ENCODE data around the gene ATM.

ATM gene

GRCh38 chr11:108233277-108233945 is 10.5 kb downstream of the ATM start:
- Histone ChIP-seq H3K4ac (ENCODE audit: low read depth, low read length) (no peak overlapping the region), H3K9ac (ENCODE audit: low read length) (no peak overlapping the region), H4K8ac (ENCODE audit: low read depth, low read length) (no peak overlapping the region), H3K36me3 (ENCODE audit: control insufficient read depth, insufficient read depth, low read length) (no peaks in the 10 kb centered on the region), H3K18ac (ENCODE audit: low read length) (no peak overlapping the region), H3K4me2 (ENCODE audit: low read length) (no peak overlapping the region), H3K79me2 (ENCODE audit: control insufficient read depth, insufficient read depth, low read length) (no peaks in the 10 kb centered on the region), H3K4me3 (ENCODE audit: low read length) (no peak overlapping the region), H2AK5ac (ENCODE audit: low read length) (no peak overlapping the region), H3K56ac (ENCODE audit: low read length) (no peak overlapping the region), H3K27me3 (ENCODE audit: insufficient read depth, low read length, poor library complexity) (no peaks in the 10 kb centered on the region), H3K27ac (ENCODE audit: low read depth, low read length) (no peak overlapping the region), H2BK120ac (ENCODE audit: low read depth, low read length) (no peak overlapping the region), H3K4me1 (ENCODE audit: control insufficient read depth, low read depth, low read length) (no peaks in the 10 kb centered on the region), H3K23ac (ENCODE audit: low read length) (no peak overlapping the region), H2BK15ac (replicated peaks; ENCODE audit: low read depth) (no peak overlapping the region), H2BK5ac (ENCODE audit: low read length) (no peak overlapping the region), H4K5ac (ENCODE audit: low read length) (no peak overlapping the region), H3K79me1 (ENCODE audit: low read length) (no peaks in the 10 kb centered on the region)
- DNase-seq = no peak
- no CpG with 5 or more reads among the region's 2 CpGs for WGBS (ENCODE audit: extremely low coverage, insufficient coverage, low lambda C conversion rate)

DNA sequence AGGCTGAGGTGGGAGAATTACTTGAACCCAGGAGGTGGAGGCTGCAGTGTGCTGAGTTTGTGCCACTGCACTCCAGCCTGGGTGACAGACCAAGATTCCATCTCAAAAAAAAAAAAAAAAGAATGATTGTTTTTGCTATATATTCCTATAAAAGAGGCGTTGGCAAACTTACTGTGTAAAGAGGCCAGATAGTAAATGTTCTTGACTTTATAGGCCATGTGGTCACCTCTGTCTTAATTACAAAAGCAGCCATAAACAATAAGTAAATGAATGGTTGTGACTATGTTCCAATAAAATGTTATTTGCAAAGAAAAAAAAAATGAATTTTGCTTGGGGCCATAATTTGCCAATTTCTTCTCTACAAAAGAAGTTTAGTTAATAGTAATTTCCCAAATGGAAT is 12.3 kb downstream of the ATM start:
- no CpG with 5 or more reads among the region's 1 CpG for WGBS (ENCODE audit: extremely low coverage, insufficient coverage, low lambda C conversion rate)

GRCh38 chr11:108235633-108236032 is 12.8 kb downstream of the ATM start:
- no peak overlapping the region for H3K56ac ChIP-seq (ENCODE audit: low read length)
- no peaks in the 10 kb centered on the region for H3K79me2 ChIP-seq (ENCODE audit: control insufficient read depth, insufficient read depth, low read length)
- WGBS (ENCODE audit: extremely low coverage, insufficient coverage, low lambda C conversion rate) = no CpG with 5 or more reads among the region's 2 CpGs
- H2BK120ac ChIP-seq (ENCODE audit: low read depth, low read length) = no peak overlapping the region
- H3K4me3 ChIP-seq (ENCODE audit: low read length) = no peak overlapping the region
- no peak overlapping the region for H2BK15ac ChIP-seq (replicated peaks; ENCODE audit: low read depth)
- no peak overlapping the region for H4K8ac ChIP-seq (ENCODE audit: low read depth, low read length)
- H3K4me1 ChIP-seq (ENCODE audit: control insufficient read depth, low read depth, low read length) = no peaks in the 10 kb centered on the region
- H3K9ac ChIP-seq (ENCODE audit: low read length) = no peak overlapping the region
- no peak overlapping the region for H3K18ac ChIP-seq (ENCODE audit: low read length)
- H3K27ac ChIP-seq (ENCODE audit: low read depth, low read length) = no peak overlapping the region
- no peaks in the 10 kb centered on the region for H3K27me3 ChIP-seq (ENCODE audit: insufficient read depth, low read length, poor library complexity)
- H3K4ac ChIP-seq (ENCODE audit: low read depth, low read length) = no peak overlapping the region
- no peak overlapping the region for H2BK5ac ChIP-seq (ENCODE audit: low read length)
- H3K79me1 ChIP-seq (ENCODE audit: low read length) = no peaks in the 10 kb centered on the region
- no peak overlapping the region for H3K4me2 ChIP-seq (ENCODE audit: low read length)
- no peak for DNase-seq
- H3K36me3 ChIP-seq (ENCODE audit: control insufficient read depth, insufficient read depth, low read length) = no peaks in the 10 kb centered on the region
- H2AK5ac ChIP-seq (ENCODE audit: low read length) = no peak overlapping the region
- H3K23ac ChIP-seq (ENCODE audit: low read length) = no peak overlapping the region
- no peak overlapping the region for H4K5ac ChIP-seq (ENCODE audit: low read length)

More for the DNA sequence above, 12.3 kb downstream of the ATM start:
- Histone ChIP-seq H3K23ac (ENCODE audit: low read length) (no peak overlapping the region), H4K8ac (ENCODE audit: low read depth, low read length) (no peak overlapping the region), H3K79me2 (ENCODE audit: control insufficient read depth, insufficient read depth, low read length) (no peaks in the 10 kb centered on the region), H2BK15ac (replicated peaks; ENCODE audit: low read depth) (no peak overlapping the region), H3K79me1 (ENCODE audit: low read length) (no peaks in the 10 kb centered on the region), H3K27ac (ENCODE audit: low read depth, low read length) (no peak overlapping the region), H2BK5ac (ENCODE audit: low read length) (no peak overlapping the region), H2BK120ac (ENCODE audit: low read depth, low read length) (no peak overlapping the region), H3K4ac (ENCODE audit: low read depth, low read length) (no peak overlapping the region), H3K36me3 (ENCODE audit: control insufficient read depth, insufficient read depth, low read length) (no peaks in the 10 kb centered on the region), H3K27me3 (ENCODE audit: insufficient read depth, low read length, poor library complexity) (no peaks in the 10 kb centered on the region), H3K18ac (ENCODE audit: low read length) (no peak overlapping the region), H3K4me3 (ENCODE audit: low read length) (no peak overlapping the region), H3K4me2 (ENCODE audit: low read length) (no peak overlapping the region), H3K9ac (ENCODE audit: low read length) (no peak overlapping the region), H2AK5ac (ENCODE audit: low read length) (no peak overlapping the region), H3K4me1 (ENCODE audit: control insufficient read depth, low read depth, low read length) (no peaks in the 10 kb centered on the region), H4K5ac (ENCODE audit: low read length) (no peak overlapping the region), H3K56ac (ENCODE audit: low read length) (no peak overlapping the region)
- no peak for DNase-seq

GRCh38 chr11:108237058-108237481 is 14.2 kb downstream of the ATM start:
- H2BK5ac ChIP-seq (ENCODE audit: low read length) = no peak overlapping the region
- no peak overlapping the region for H4K5ac ChIP-seq (ENCODE audit: low read length)
- no peaks in the 10 kb centered on the region for H3K79me1 ChIP-seq (ENCODE audit: low read length)
- H3K79me2 ChIP-seq (ENCODE audit: control insufficient read depth, insufficient read depth, low read length) = no peaks in the 10 kb centered on the region
- no peak overlapping the region for H3K56ac ChIP-seq (ENCODE audit: low read length)
- no peak overlapping the region for H3K4me3 ChIP-seq (ENCODE audit: low read length)
- H3K4me2 ChIP-seq (ENCODE audit: low read length) = no peak overlapping the region
- H2AK5ac ChIP-seq (ENCODE audit: low read length) = no peak overlapping the region
- H3K23ac ChIP-seq (ENCODE audit: low read length) = no peak overlapping the region
- H3K4ac ChIP-seq (ENCODE audit: low read depth, low read length) = peak overlapping the region; percentile 36
- H3K36me3 ChIP-seq (ENCODE audit: control insufficient read depth, insufficient read depth, low read length) = no peaks in the 10 kb centered on the region
- no peak overlapping the region for H3K9ac ChIP-seq (ENCODE audit: low read length)
- H3K18ac ChIP-seq (ENCODE audit: low read length) = no peak overlapping the region
- H3K4me1 ChIP-seq (ENCODE audit: control insufficient read depth, low read depth, low read length) = no peaks in the 10 kb centered on the region
- no peak overlapping the region for H3K27ac ChIP-seq (ENCODE audit: low read depth, low read length)
- no peak for DNase-seq
- no peak overlapping the region for H2BK15ac ChIP-seq (replicated peaks; ENCODE audit: low read depth)
- H4K8ac ChIP-seq (ENCODE audit: low read depth, low read length) = no peak overlapping the region
- H2BK120ac ChIP-seq (ENCODE audit: low read depth, low read length) = no peak overlapping the region
- H3K27me3 ChIP-seq (ENCODE audit: insufficient read depth, low read length, poor library complexity) = no peaks in the 10 kb centered on the region
- WGBS (ENCODE audit: extremely low coverage, insufficient coverage, low lambda C conversion rate) = no CpG with 5 or more reads among the region's 1 CpG

DNA sequence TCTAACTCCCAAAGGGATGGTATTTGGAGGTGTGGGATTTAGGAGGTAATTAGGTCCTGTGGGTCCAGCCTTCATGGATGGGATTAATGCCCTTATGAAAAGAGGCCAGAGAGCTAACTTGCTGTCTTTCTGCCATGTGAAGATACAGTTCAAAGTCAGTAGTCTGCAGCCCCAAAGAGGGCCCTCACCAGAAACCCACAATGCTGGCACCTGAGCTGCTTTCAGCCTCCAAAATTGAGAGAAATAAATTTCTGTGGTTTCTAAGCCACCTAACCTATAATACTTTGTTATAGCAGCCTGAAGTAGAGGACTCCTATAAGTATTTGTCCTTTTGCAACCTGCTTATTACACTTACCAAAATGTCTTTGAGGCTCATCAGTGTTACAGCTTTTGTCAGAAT is 16.2 kb downstream of the ATM start:
- Histone ChIP-seq H3K36me3 (ENCODE audit: control insufficient read depth, insufficient read depth, low read length) (no peaks in the 10 kb centered on the region), H2BK5ac (ENCODE audit: low read length) (no peak overlapping the region), H2BK15ac (replicated peaks; ENCODE audit: low read depth) (no peak overlapping the region), H4K8ac (ENCODE audit: low read depth, low read length) (no peak overlapping the region), H3K18ac (ENCODE audit: low read length) (no peak overlapping the region), H3K56ac (ENCODE audit: low read length) (no peak overlapping the region), H3K4me1 (ENCODE audit: control insufficient read depth, low read depth, low read length) (no peaks in the 10 kb centered on the region), H3K9ac (ENCODE audit: low read length) (no peak overlapping the region), H3K23ac (ENCODE audit: low read length) (no peak overlapping the region), H3K4me2 (ENCODE audit: low read length) (no peak overlapping the region), H3K4ac (ENCODE audit: low read depth, low read length) (no peak overlapping the region), H2AK5ac (ENCODE audit: low read length) (no peak overlapping the region), H3K27me3 (ENCODE audit: insufficient read depth, low read length, poor library complexity) (no peaks in the 10 kb centered on the region), H3K79me1 (ENCODE audit: low read length) (no peaks in the 10 kb centered on the region), H3K4me3 (ENCODE audit: low read length) (no peak overlapping the region), H3K79me2 (ENCODE audit: control insufficient read depth, insufficient read depth, low read length) (no peaks in the 10 kb centered on the region), H3K27ac (ENCODE audit: low read depth, low read length) (no peak overlapping the region), H4K5ac (ENCODE audit: low read length) (no peak overlapping the region), H2BK120ac (ENCODE audit: low read depth, low read length) (no peak overlapping the region)
- no peak for DNase-seq

DNA sequence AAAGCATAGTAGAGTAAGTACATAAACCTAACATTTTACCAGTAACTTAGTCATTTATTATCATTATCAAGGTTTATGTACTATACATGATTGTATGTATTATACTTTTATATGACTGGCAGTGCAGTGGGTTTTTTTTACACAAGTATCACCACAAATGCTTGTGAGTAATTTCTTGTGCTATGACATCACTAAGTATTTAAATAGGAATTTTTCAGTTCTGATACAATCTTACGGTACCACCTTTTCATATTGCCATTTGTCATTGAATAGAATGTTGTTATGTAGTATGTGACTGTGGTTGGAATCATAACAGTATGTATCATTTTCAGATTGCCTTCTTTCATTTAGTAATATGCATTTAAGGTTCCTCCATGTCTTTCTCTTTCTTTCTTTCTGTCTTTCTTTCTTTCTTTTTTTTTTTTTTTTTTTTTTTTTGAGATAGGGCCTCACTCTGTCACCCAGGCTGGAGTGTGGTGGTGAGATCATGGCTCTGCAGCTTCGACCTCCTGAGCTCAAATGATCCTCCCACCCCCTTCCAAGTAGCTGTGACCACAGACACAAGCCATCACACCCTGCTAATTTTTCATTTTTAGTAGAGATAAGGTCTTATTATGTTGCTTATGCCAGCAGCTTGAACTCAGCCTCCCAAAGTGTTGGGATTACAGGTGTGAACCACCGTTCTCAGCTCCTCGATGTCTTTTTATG is 18.6 kb downstream of the ATM start:
- Histone ChIP-seq H3K56ac (ENCODE audit: low read length) (no peak overlapping the region), H4K8ac (ENCODE audit: low read depth, low read length) (no peak overlapping the region), H4K5ac (ENCODE audit: low read length) (no peak overlapping the region), H2AK5ac (ENCODE audit: low read length) (no peak overlapping the region), H3K79me1 (ENCODE audit: low read length) (no peaks in the 10 kb centered on the region), H3K36me3 (ENCODE audit: control insufficient read depth, insufficient read depth, low read length) (no peaks in the 10 kb centered on the region), H3K79me2 (ENCODE audit: control insufficient read depth, insufficient read depth, low read length) (no peaks in the 10 kb centered on the region), H3K4me1 (ENCODE audit: control insufficient read depth, low read depth, low read length) (no peaks in the 10 kb centered on the region), H3K27me3 (ENCODE audit: insufficient read depth, low read length, poor library complexity) (no peaks in the 10 kb centered on the region), H2BK15ac (replicated peaks; ENCODE audit: low read depth) (no peak overlapping the region), H3K18ac (ENCODE audit: low read length) (no peak overlapping the region), H3K4ac (ENCODE audit: low read depth, low read length) (no peak overlapping the region), H2BK120ac (ENCODE audit: low read depth, low read length) (no peak overlapping the region), H3K23ac (ENCODE audit: low read length) (no peak overlapping the region), H3K27ac (ENCODE audit: low read depth, low read length) (no peak overlapping the region), H3K9ac (ENCODE audit: low read length) (no peak overlapping the region), H2BK5ac (ENCODE audit: low read length) (no peak overlapping the region), H3K4me2 (ENCODE audit: low read length) (no peak overlapping the region), H3K4me3 (ENCODE audit: low read length) (no peak overlapping the region)
- WGBS (ENCODE audit: extremely low coverage, insufficient coverage, low lambda C conversion rate) = no CpG with 5 or more reads among the region's 4 CpGs
- DNase-seq = no peak
